Adrenal gland (tissue), 5 donors: ENCODE data around the gene SPRED2.

ENCODE experiments used
- POLR2A ChIP-seq, 2 donors: fragments of 450-650 bp; IDR thresholded peaks; one replicate each; pipeline ENCODE4 v1.6.1; 2017; ENCODE audit warnings: antibody characterized with exemption in 2 of 2, mild to moderate bottlenecking in 2 of 2, moderate library complexity in 1 of 2
- TF ChIP-seq, protein P1 (sequence below), 6 experiments: fragments of 450-650 bp in 4 of 6; fragments of 200-600 bp in 2 of 6; sonication (generic) in 1 of 6; IDR thresholded peaks; 1 replicate in 5 of 6; 2 replicates in 1 of 6; pipeline versions ENCODE4 v1.5.1 to v1.8.0; 2016 to 2021; ENCODE audit warnings: antibody characterized with exemption in 6 of 6, mild to moderate bottlenecking in 2 of 6, moderate library complexity in 1 of 6
- donor health status: DM: no; HTN: no; CAD: no.

DNA sequence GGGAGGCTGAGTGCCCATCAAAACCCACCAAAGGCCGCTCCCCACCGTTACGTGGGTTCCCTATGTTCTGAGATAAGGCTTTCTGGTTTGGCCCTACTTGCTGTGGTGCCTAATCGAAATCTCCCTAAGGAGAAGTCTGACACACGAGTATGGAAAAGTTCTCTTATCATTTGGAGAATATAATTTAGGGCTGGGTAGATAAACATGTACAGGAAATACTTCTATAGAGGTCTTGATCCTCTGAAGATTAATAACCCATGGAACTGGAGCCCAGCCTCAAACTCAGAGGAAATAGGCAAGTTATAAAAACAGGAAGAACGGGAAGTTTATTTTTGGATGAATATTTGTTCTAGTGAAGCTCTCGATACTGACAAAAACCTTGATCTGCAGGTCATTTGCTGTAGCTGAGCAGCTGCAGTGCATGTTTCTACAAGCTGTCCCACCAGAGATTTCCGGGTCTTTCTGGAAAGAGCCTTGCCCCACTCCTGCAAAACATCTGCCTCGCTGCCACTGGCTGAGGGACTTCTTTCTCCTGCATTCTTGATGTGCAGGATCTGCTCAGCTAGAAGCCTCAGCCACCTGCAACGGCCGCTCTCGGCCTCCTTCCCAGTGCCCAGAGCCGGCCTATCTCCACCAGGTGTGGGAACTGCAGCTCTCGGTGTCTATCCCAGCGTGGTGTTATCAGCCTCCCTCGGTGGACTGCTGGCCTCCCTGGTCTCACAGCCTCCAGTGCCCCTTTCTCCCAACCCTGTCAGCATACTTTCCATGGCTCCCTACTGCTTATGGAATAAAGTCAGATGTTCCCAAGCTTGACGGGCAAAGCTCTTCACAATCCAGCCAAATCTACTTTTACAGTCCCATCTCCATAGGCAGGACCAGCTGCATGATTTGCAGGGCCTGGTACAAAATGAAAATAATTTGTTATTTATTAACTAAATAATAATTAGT lies 48.6 kb downstream of the SPRED2 start:
- TF ChIP-seq, protein P1, sequence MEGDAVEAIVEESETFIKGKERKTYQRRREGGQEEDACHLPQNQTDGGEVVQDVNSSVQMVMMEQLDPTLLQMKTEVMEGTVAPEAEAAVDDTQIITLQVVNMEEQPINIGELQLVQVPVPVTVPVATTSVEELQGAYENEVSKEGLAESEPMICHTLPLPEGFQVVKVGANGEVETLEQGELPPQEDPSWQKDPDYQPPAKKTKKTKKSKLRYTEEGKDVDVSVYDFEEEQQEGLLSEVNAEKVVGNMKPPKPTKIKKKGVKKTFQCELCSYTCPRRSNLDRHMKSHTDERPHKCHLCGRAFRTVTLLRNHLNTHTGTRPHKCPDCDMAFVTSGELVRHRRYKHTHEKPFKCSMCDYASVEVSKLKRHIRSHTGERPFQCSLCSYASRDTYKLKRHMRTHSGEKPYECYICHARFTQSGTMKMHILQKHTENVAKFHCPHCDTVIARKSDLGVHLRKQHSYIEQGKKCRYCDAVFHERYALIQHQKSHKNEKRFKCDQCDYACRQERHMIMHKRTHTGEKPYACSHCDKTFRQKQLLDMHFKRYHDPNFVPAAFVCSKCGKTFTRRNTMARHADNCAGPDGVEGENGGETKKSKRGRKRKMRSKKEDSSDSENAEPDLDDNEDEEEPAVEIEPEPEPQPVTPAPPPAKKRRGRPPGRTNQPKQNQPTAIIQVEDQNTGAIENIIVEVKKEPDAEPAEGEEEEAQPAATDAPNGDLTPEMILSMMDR (IDR thresholded peaks at IDR 0.05) = no peak
- TF ChIP-seq POLR2A (IDR thresholded peaks at IDR 0.05) = no peak
